Mucosa of descending colon (tissue), 3 donors: ENCODE data around the gene CELF5. TPM values are rescaled to one million over a fixed set of nuclear protein-coding genes. Genes with fewer than 3 reads are reported as not detected.
A peak's percentile ranks its signal among the peaks of the same experiment; 100 is the strongest.
"Not testable (repeated sequence)": the region's sequence is repeated elsewhere in the genome, so short reads cannot be mapped to it uniquely, and the experiment has no call there.

Source experiments
- ATAC-seq: fragments of 200-7000 bp; cut with Tn5 transposase; one replicate; pipeline ENCODE4 v1.9.1; 2020; ENCODE audit warnings: mild to moderate bottlenecking, moderate library complexity
- DNase-seq, 3 donors: peaks; one replicate each; pipeline ENCODE4 v3.0.0-alpha.2; 2020
- H3K36me3 ChIP-seq: fragments of 200-600 bp; one replicate; pipeline ENCODE4 v1.8.0; 2021; ENCODE audit warnings: low read depth, mild to moderate bottlenecking
- H3K4me1 ChIP-seq: fragments of 200-600 bp; one replicate; pipeline ENCODE4 v1.8.0; 2021; ENCODE audit warnings: low read depth, mild to moderate bottlenecking
- H3K4me3 ChIP-seq: fragments of 200-600 bp; one replicate; pipeline ENCODE4 v1.8.0; 2021; ENCODE audit warnings: mild to moderate bottlenecking
- H3K9me3 ChIP-seq: fragments of 200-600 bp; one replicate; pipeline ENCODE4 v1.8.0; 2021; ENCODE audit warnings: mild to moderate bottlenecking
- intact Hi-C, 2 donors: fragments of 100-400 bp; cut with DNase I in 1 of 2; cut with micrococcal nuclease in 1 of 2; formaldehyde crosslinking; loops; one replicate each; pipeline versions ENCODE4 v1.11.0 to v1.11.1; 2022; cut with DNase I, micrococcal nuclease
- total RNA-seq, 3 donors: library from RNA; stranded (reverse); fragmentation: NEBNext Ultra II Directional in 2 of 3; extraction: Animal tissue kit (Norgen Biotek cat#: 25700) in 2 of 3; gene quantifications; one replicate each; pipeline versions ENCODE4 v1.2.1 to v1.2.4, GENCODE V29; 2021 to 2023
- TF ChIP-seq, protein P1 (sequence below): fragments of 200-600 bp; IDR thresholded peaks from one replicate; pipeline ENCODE4 v1.8.0; 2022; ENCODE audit warnings: antibody characterized with exemption, mild to moderate bottlenecking
- donor health status: DM: no; HTN: no; CAD: no; lungs with moderate emphysema.
- donor health status: DM: no; HTN: no; CAD: no.
- donor health status: DM: no; HTN: yes; CAD: no.

Gene CELF5
- total RNA-seq, 3 donors from 2014 or later = 0.75 to 2.7 (median 0.79) TPM

DNA sequence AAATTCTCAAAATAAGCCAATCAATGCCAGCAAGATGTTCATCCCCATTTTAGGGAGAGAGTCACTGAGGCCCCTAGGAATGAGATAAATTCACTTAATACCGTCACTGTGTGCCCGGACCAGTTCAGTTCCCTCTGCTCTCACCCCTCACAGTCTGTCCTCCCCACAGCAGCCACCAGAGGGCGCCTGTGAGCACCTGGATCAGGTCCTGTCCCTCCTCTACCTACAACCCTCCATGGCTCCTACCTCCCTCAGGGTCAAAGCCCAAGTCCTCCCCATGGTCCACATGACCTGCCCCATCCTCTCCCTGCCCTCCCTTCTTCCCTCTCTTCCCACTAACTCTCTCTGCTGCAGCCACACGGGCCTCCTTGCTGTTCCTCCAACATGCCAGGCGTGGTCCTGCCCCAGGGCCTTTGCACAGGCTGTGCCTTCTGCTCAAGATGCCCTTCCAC lies 100.0 kb downstream of the CELF5 start:
- peak; percentile 78 for ATAC-seq
- DNase-seq = peak in 2 of 3 donors; percentile 82 to 85
- intact Hi-C loops = no loop called here
- Histone ChIP-seq H3K4me3 (no peak overlapping the region), H3K9me3 (no peaks in the 10 kb centered on the region), H3K4me1 (no peaks in the 10 kb centered on the region), H3K36me3 (no peaks in the 10 kb centered on the region)
- TF ChIP-seq, protein P1, sequence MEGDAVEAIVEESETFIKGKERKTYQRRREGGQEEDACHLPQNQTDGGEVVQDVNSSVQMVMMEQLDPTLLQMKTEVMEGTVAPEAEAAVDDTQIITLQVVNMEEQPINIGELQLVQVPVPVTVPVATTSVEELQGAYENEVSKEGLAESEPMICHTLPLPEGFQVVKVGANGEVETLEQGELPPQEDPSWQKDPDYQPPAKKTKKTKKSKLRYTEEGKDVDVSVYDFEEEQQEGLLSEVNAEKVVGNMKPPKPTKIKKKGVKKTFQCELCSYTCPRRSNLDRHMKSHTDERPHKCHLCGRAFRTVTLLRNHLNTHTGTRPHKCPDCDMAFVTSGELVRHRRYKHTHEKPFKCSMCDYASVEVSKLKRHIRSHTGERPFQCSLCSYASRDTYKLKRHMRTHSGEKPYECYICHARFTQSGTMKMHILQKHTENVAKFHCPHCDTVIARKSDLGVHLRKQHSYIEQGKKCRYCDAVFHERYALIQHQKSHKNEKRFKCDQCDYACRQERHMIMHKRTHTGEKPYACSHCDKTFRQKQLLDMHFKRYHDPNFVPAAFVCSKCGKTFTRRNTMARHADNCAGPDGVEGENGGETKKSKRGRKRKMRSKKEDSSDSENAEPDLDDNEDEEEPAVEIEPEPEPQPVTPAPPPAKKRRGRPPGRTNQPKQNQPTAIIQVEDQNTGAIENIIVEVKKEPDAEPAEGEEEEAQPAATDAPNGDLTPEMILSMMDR = peak; percentile 54

DNA sequence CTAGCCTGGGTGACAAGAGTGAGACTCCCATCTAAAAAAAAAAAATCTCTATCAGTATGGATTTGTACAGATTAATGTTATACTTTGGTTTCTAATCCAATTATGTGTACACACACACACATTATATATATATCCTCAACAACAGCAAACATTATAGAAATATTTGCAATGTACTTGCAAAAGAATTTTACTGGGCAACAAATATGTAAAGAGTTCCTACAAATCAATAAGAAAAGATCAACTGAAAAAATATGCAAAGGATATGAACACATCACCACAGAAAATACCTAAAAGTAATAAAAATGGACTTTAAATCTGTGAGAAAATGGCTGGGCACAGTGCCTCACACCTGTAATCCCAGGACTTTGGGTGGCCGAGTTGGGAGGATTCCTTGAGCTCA lies 101.0 kb downstream of the CELF5 start:
- Histone ChIP-seq H3K9me3 (no peaks in the 10 kb centered on the region), H3K4me1 (no peaks in the 10 kb centered on the region), H3K36me3 (no peaks in the 10 kb centered on the region), H3K4me3 (no peak overlapping the region)
- ATAC-seq = no peak
- TF ChIP-seq, protein P1 = no peak
- intact Hi-C loops = loop anchor here in 1 of 2 donors (5.0 kb wide), 1 partner anchor 147 kb away; no protein-coding TSS in a partner anchor
- DNase-seq = no peak

DNA sequence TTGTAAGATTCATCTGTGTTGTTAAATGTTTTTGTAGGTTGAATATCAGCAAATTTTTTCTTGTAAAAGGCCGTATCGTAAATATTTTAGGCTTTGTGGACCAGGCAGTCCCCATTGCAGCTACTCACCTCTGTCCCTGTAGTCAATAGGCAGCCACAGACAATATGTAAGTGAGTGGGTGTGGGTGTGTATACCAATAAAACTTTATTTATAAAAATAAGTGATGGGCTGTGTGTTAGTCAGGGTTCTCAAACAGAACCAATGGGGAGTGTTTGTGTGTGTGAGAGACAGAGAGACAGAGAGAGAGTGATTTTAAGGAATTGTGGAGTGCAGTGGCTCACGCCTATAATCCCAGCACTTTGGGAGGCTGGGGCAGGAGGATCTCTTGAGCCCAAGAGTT lies 104.3 kb downstream of the CELF5 start:
- no peak for DNase-seq
- Histone ChIP-seq H3K4me3 (no peak overlapping the region), H3K4me1 (peaks cover 4% of the 10 kb centered on the region), H3K36me3 (no peaks in the 10 kb centered on the region), H3K9me3 (no peaks in the 10 kb centered on the region)
- intact Hi-C loops = loop anchor here in 1 of 2 donors (5.0 kb wide), 1 partner anchor 144 kb away; no protein-coding TSS in a partner anchor
- TF ChIP-seq, protein P1 = no peak
- ATAC-seq = no peak

DNA sequence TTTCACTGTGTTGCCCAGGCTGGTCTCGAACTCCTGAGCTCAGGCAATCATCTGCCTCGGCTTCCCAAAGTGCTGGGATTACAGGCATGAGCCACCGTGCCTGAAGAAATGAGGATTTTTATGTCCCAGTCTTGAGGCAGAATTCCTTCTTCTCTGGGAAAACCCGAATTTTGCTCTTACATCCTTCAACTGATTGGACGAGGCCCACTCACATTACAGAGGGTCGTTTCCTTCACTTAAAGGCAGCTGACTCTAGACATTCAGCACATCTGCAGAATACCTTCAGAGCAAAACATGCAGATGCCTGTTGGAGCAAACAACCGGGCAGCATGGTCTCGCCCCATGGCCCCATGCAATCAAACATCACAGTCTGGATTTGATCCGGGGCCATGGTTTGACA lies 105.6 kb downstream of the CELF5 start:
- no peaks in the 10 kb centered on the region for H3K36me3 ChIP-seq
- H3K4me3 ChIP-seq = no peak overlapping the region
- ATAC-seq (no peak), DNase-seq (no peak)
- peaks cover 7% of the 10 kb centered on the region for H3K4me1 ChIP-seq
- TF ChIP-seq, protein P1 = no peak
- H3K9me3 ChIP-seq = no peaks in the 10 kb centered on the region
- intact Hi-C loops = no loop called here

DNA sequence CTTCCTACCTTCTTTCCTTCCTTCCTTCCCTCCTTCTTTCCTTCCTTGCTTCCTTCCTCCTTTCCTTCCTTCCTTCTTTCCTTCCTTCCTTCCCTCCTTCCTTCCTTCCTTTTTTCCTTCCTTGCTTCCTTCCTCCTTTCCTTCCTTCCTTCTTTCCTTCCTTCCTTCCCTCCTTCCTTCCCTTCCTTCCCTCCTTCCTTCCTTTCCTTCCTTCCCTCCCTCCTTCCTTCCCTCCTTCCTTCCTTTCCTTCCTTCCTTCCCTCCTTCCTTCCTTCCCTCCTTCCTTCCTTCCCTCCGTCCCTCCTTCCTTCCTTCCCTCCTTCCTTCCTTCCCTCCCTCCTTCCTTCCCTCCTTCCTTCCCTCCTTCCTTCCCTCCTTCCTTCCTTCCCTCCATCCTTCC lies 107.8 kb downstream of the CELF5 start:
- H3K4me1 ChIP-seq = peaks cover 27% of the 10 kb centered on the region
- H3K4me3 ChIP-seq, ATAC-seq, intact Hi-C loops, H3K36me3 ChIP-seq, DNase-seq, H3K9me3 ChIP-seq: not testable (repeated sequence)

DNA sequence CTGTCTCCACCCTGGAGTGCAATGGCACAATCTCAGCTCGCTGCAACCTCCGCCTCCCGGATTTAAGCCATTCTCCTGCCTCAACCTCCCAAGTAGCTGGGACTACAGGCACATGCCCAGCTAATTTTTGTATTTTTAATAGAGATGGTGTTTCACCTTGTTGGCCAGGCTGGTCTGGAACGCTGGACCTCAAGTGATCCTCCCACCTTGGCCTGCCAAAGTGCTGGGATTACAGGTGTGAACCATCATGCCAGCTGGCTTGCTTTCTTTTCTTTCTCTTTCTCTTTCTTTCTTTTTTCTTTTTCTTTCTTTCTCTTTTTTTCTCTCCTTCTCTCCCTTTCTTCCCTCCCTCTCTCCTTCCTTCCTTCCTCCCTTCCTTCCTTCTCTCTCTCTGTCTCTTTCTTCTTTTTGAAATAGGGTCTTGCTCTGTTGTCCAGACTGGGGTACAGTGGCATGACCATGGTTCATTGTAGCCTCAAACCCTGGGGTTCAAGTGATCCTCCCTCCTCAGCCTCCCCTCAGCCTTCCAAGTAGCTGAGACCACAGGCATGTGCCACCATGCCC lies 108.6 kb downstream of the CELF5 start:
- DNase-seq (no peak), ATAC-seq (no peak)
- Histone ChIP-seq H3K9me3 (no peaks in the 10 kb centered on the region), H3K36me3 (no peaks in the 10 kb centered on the region), H3K4me3 (no peak overlapping the region), H3K4me1 (peaks cover 36% of the 10 kb centered on the region)
- TF ChIP-seq, protein P1 = no peak
- intact Hi-C loops = no loop called here
